SK-N-SH (cell line): ENCODE results near the gene LARGE1. TPM values are rescaled to one million over a fixed set of nuclear protein-coding genes. Genes with fewer than 3 reads are reported as not detected.

ENCODE experiments used
- CTCF ChIA-PET: fragments of 300-600, 350-600 bp; formaldehyde crosslinking; extraction: SDS; loops from one replicate; lab custom pipeline; 2021; lab: Yijun Ruan, JAX
- POLR2A ChIA-PET: fragments of 350-600 bp; sonication (Branson Sonifier 250); formaldehyde crosslinking; extraction: SDS; loops from one replicate; lab custom pipeline; 2020; ENCODE audit warnings: antibody characterized with exemption, inconsistent platforms; lab: Yijun Ruan, JAX
- DNase-seq: peaks from one replicate; pipeline ENCODE4 v3.0.0; 2012
- H2AFZ ChIP-seq: fragments of 200-600 bp; sonication (generic); 2 replicates; pipeline ENCODE4 v1.8.1; 2016; ENCODE audit warnings: antibody characterized with exemption, mild to moderate bottlenecking, low read depth
- H3F3A ChIP-seq: fragments of 200-600 bp; sonication (generic); replicated peaks from 2 replicates; pipeline ENCODE3; 2016; ENCODE audit warnings: antibody characterized with exemption, mild to moderate bottlenecking; ENCODE audit not compliant: insufficient read depth
- H3K27ac ChIP-seq, 2 experiments: fragments of 200-500 bp in 1 of 2; fragments of 200-600 bp in 1 of 2; sonication (Bioruptor generic) in 1 of 2; sonication (generic), shearing (Covaris generic) in 1 of 2; 2 replicates each; pipeline versions ENCODE4 v1.5.1 to v1.6.1; 2014 to 2016; ENCODE audit warnings: low read depth in 2 of 2, inconsistent platforms in 1 of 2, low read length in 1 of 2, mild to moderate bottlenecking in 1 of 2, mixed read lengths in 1 of 2
- H3K27me3 ChIP-seq: fragments of 200-600 bp; sonication (generic), shearing (Covaris generic); 2 replicates; pipeline ENCODE4 v1.6.1; 2016; ENCODE audit warnings: mixed run types; ENCODE audit not compliant: insufficient read depth
- H3K36me3 ChIP-seq, 2 experiments: fragments of 200-500 bp in 1 of 2; fragments of 200-600 bp in 1 of 2; sonication (Bioruptor generic) in 1 of 2; sonication (generic) in 1 of 2; replicated peaks in 1 of 2; 2 replicates each; pipeline versions ENCODE3 to v1.5.1; 2014 to 2016; ENCODE audit warnings: low read length in 1 of 2, mild to moderate bottlenecking in 1 of 2; ENCODE audit not compliant: insufficient read depth in 2 of 2, control insufficient read depth in 1 of 2
- H3K4me1 ChIP-seq, 2 experiments: fragments of 200-500 bp in 1 of 2; fragments of 200-600 bp in 1 of 2; sonication (Bioruptor generic) in 1 of 2; sonication (generic), shearing (Covaris generic) in 1 of 2; 2 replicates each; pipeline versions ENCODE4 v1.5.1 to v1.6.1; 2014 to 2016; ENCODE audit warnings: low read depth in 1 of 2, low read length in 1 of 2, mixed run types in 1 of 2; ENCODE audit not compliant: insufficient read depth in 2 of 2, control insufficient read depth in 1 of 2
- H3K4me2 ChIP-seq: fragments of 200-600 bp; sonication (generic), shearing (Covaris generic); 2 replicates; pipeline ENCODE4 v1.6.1; 2017; ENCODE audit warnings: mixed run types
- H3K4me3 ChIP-seq, 2 experiments: fragments of 200-500 bp in 1 of 2; fragments of 200-600 bp in 1 of 2; sonication (Bioruptor generic) in 1 of 2; sonication (generic), shearing (Covaris generic) in 1 of 2; 2 replicates each; pipeline versions ENCODE4 v1.5.1 to v1.8.1; 2014 to 2016; ENCODE audit warnings: low read depth in 2 of 2, inconsistent platforms in 1 of 2, low read length in 1 of 2, mild to moderate bottlenecking in 1 of 2, mixed read lengths in 1 of 2, moderate library complexity in 1 of 2
- H3K79me2 ChIP-seq: fragments of 200-600 bp; sonication (generic); 2 replicates; pipeline ENCODE4 v1.8.1; 2017; ENCODE audit warnings: mild to moderate bottlenecking; ENCODE audit not compliant: insufficient read depth
- H3K9ac ChIP-seq: fragments of 200-600 bp; sonication (generic); 2 replicates; pipeline ENCODE4 v1.6.1; 2017; ENCODE audit warnings: mixed run types
- H3K9me2 ChIP-seq: fragments of 200-600 bp; sonication (generic); 2 replicates; pipeline ENCODE4 v1.6.1; 2017; ENCODE audit warnings: mixed run types
- H3K9me3 ChIP-seq: fragments of 200-600 bp; sonication (generic); 2 replicates; pipeline ENCODE4 v1.6.1; 2017; ENCODE audit warnings: mixed run types, mild to moderate bottlenecking, moderate library complexity
- H4K20me1 ChIP-seq: fragments of 200-600 bp; sonication (generic); 2 replicates; pipeline ENCODE4 v1.6.1; 2017; ENCODE audit warnings: mild to moderate bottlenecking, mixed run types; ENCODE audit not compliant: insufficient read depth
- CHD2 ChIP-seq: fragments of 150-350 bp; IDR thresholded peaks from 2 replicates; pipeline ENCODE4 v1.6.1; 2018; ENCODE audit warnings: low read length; ENCODE audit not compliant: partially characterized antibody
- EP300 ChIP-seq, 2 experiments: IDR thresholded peaks; 2 replicates each; pipeline versions ENCODE4 v1.4.0 to v1.6.1; 2012; ENCODE audit warnings: borderline replicate concordance in 1 of 2, low read depth in 1 of 2, low read length in 1 of 2
- GABPA ChIP-seq: IDR thresholded peaks from 2 replicates; pipeline ENCODE4 v1.4.0; 2012; ENCODE audit warnings: low read depth, mild to moderate bottlenecking
- NRF1 ChIP-seq: IDR thresholded peaks from 2 replicates; pipeline ENCODE4 v1.6.1; 2012; ENCODE audit warnings: low read depth, mild to moderate bottlenecking, low read length
- RFX5 ChIP-seq: IDR thresholded peaks from 2 replicates; pipeline ENCODE4 v1.6.1; 2012; ENCODE audit warnings: mild to moderate bottlenecking, improper control_type of control experiment, low read length
- RXRA ChIP-seq: IDR thresholded peaks from 2 replicates; pipeline ENCODE4 v1.4.0; 2012; ENCODE audit warnings: low read depth, mild to moderate bottlenecking, borderline replicate concordance
- SIN3A ChIP-seq: IDR thresholded peaks from 2 replicates; pipeline ENCODE4 v1.6.1; 2012; ENCODE audit warnings: low read depth, mild to moderate bottlenecking, low read length, moderate library complexity, borderline replicate concordance
- SMC3 ChIP-seq: IDR thresholded peaks from 2 replicates; pipeline ENCODE4 v1.6.1; 2012; ENCODE audit warnings: low read depth, low read length, improper control_type of control experiment
- TCF12 ChIP-seq: IDR thresholded peaks from 2 replicates; pipeline ENCODE4 v1.4.0; 2012
- WGBS: methylation state at CpG from one replicate; pipeline ENCODE4 v1.1.6; 2017; ENCODE audit warnings: low lambda C conversion rate; 5-methylcytosine and 5-hydroxymethylcytosine counted together
- polyA plus RNA-seq, 3 experiments: library from polyadenylated mRNA; depleted of rRNA; stranded (reverse); fragments of >200 nt; gene quantifications; 2 replicates each; pipeline ENCODE4 v1.2.3, GENCODE V29; 2012
- TF ChIP-seq, protein P1 (sequence below): IDR thresholded peaks from 2 replicates; pipeline ENCODE4 v1.6.1; 2012; ENCODE audit warnings: mild to moderate bottlenecking, low read depth, low read length, moderate library complexity
- TF ChIP-seq, protein P2 (sequence below): fragments of 150-350 bp; IDR thresholded peaks from 2 replicates; pipeline ENCODE4 v1.6.1; 2017; ENCODE audit warnings: antibody characterized with exemption, low read length, low read depth, borderline replicate concordance

Gene LARGE1
- polyA plus RNA-seq, 1 of the 3 experiments (the other 2 are of a cell fraction): 1.1 TPM

DNA sequence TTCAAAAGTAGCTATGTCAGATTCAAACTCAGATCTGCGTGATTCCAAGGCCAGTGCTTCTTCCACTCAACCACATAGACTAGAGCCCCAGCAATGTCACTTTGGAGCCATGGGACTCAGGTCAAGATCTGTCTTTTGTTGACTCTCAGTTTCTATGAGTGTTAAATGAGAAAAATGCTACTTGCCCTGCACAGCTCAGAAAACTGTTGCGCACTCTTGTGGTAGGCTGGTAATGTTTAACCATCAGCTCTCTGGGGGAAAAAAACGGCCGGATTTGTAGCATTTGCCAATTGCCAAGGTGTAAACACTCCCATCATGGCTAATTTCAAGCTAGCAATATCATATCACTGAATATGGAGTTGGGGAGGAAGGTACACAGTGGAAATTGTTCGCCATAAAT lies 534.0 kb downstream of the LARGE1 start (continued):
- TF ChIP-seq, protein P1, sequence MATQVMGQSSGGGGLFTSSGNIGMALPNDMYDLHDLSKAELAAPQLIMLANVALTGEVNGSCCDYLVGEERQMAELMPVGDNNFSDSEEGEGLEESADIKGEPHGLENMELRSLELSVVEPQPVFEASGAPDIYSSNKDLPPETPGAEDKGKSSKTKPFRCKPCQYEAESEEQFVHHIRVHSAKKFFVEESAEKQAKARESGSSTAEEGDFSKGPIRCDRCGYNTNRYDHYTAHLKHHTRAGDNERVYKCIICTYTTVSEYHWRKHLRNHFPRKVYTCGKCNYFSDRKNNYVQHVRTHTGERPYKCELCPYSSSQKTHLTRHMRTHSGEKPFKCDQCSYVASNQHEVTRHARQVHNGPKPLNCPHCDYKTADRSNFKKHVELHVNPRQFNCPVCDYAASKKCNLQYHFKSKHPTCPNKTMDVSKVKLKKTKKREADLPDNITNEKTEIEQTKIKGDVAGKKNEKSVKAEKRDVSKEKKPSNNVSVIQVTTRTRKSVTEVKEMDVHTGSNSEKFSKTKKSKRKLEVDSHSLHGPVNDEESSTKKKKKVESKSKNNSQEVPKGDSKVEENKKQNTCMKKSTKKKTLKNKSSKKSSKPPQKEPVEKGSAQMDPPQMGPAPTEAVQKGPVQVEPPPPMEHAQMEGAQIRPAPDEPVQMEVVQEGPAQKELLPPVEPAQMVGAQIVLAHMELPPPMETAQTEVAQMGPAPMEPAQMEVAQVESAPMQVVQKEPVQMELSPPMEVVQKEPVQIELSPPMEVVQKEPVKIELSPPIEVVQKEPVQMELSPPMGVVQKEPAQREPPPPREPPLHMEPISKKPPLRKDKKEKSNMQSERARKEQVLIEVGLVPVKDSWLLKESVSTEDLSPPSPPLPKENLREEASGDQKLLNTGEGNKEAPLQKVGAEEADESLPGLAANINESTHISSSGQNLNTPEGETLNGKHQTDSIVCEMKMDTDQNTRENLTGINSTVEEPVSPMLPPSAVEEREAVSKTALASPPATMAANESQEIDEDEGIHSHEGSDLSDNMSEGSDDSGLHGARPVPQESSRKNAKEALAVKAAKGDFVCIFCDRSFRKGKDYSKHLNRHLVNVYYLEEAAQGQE: no peak
- TF ChIP-seq RXRA (no peak), SIN3A (no peak)

- Histone ChIP-seq H4K20me1 (no peaks in the 10 kb centered on the region), H2AFZ (no peak overlapping the region)
- TF ChIP-seq EP300 (IDR thresholded peaks at IDR 0.05; ENCODE audit: borderline replicate concordance in 1 of 2, low read depth in 1 of 2, low read length in 1 of 2) (no peak), RFX5 (no peak), TCF12 (no peak), GABPA (no peak), SIN3A (no peak)
- TF ChIP-seq, protein P2, sequence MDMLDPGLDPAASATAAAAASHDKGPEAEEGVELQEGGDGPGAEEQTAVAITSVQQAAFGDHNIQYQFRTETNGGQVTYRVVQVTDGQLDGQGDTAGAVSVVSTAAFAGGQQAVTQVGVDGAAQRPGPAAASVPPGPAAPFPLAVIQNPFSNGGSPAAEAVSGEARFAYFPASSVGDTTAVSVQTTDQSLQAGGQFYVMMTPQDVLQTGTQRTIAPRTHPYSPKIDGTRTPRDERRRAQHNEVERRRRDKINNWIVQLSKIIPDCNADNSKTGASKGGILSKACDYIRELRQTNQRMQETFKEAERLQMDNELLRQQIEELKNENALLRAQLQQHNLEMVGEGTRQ: no peak
- TF ChIP-seq, all 33 proteins: peak for 0
- Histone ChIP-seq H3K4me1 (peaks cover 0 to 4% of the 10 kb centered on the region in 2 experiments; a peak in 1 of 4 replicates), H3K27me3 (no peaks in the 10 kb centered on the region), H3K9me2 (no peaks in the 10 kb centered on the region), H3K27ac (no peak overlapping the region), H3K4me2 (no peak overlapping the region), H3K9ac (no peak overlapping the region), H3K4me3 (no peak overlapping the region), H3K36me3 (no peaks in the 10 kb centered on the region), H3F3A (no peaks in the 10 kb centered on the region), H3K79me2 (no peaks in the 10 kb centered on the region), H3K9me3 (no peaks in the 10 kb centered on the region)
- ChIA-PET CTCF (no interaction called here), POLR2A (no interaction called here)
- WGBS: 51% methylated on average over 2 of the region's 2 CpGs
- DNase-seq: no peak
These were observed 534.7 kb downstream of the LARGE1 start for GRCh38 chr22:33385611-33386010.

GRCh38 chr22:33382436-33382835 lies 537.8 kb downstream of the LARGE1 start:
- no peaks in the 10 kb centered on the region for H4K20me1 ChIP-seq
- no peaks in the 10 kb centered on the region for H3K27me3 ChIP-seq
- H3K9me3 ChIP-seq: peaks cover 10% of the 10 kb centered on the region; the same call in 1 of the 2 replicates
- TF ChIP-seq NRF1: no peak
- no peak for TF ChIP-seq CHD2
- TF ChIP-seq SMC3: no peak
- no peak overlapping the region for H3K9ac ChIP-seq
- H3K36me3 ChIP-seq: no peaks in the 10 kb centered on the region
- no peaks in the 10 kb centered on the region for H3K4me1 ChIP-seq
- H3K27ac ChIP-seq: no peak overlapping the region
- H3K79me2 ChIP-seq: no peaks in the 10 kb centered on the region
- no peak overlapping the region for H3K4me2 ChIP-seq
- H3F3A ChIP-seq: no peaks in the 10 kb centered on the region
- H2AFZ ChIP-seq: no peak overlapping the region
- ChIA-PET POLR2A (no interaction called here), CTCF (no interaction called here)
- H3K4me3 ChIP-seq: no peak overlapping the region
- H3K9me2 ChIP-seq: no peaks in the 10 kb centered on the region
- no peak for DNase-seq
- WGBS: 51% methylated on average over 7 of the region's 8 CpGs
